CD14-positive monocyte (primary cell): Measurements from ENCODE around the gene DMC1. TPM values are rescaled to one million over a fixed set of nuclear protein-coding genes. Genes with fewer than 3 reads are reported as not detected.
A peak's percentile ranks its signal among the peaks of the same experiment; 100 is the strongest.

ENCODE experiments used
- DNase-seq, 3 donors: peaks; one replicate each; pipeline ENCODE4 v3.0.0-alpha.2; 2011 to 2022
- H2AFZ ChIP-seq: 2 replicates; pipeline ENCODE4 v1.6.0; 2012; ENCODE audit warnings: mild to moderate bottlenecking, low read depth, low read length, inconsistent platforms; ENCODE audit not compliant: insufficient read depth, poor library complexity, severe bottlenecking
- H3K27ac ChIP-seq, 2 donors: 1 replicate in 1 of 2; 2 replicates in 1 of 2; pipeline ENCODE4 v1.5.1; 2012 to 2013; ENCODE audit warnings: low read length in 2 of 2, control low read depth in 1 of 2, inconsistent platforms in 1 of 2, low read depth in 1 of 2, mild to moderate bottlenecking in 1 of 2
- H3K27me3 ChIP-seq, 2 donors: one replicate each; pipeline versions ENCODE4 v1.6.0 to v1.6.1; 2011 to 2013; ENCODE audit warnings: low read length in 2 of 2; ENCODE audit not compliant: control insufficient read depth in 2 of 2, insufficient read depth in 2 of 2
- H3K36me3 ChIP-seq, 2 donors: replicated peaks in 1 of 2; 1 replicate in 1 of 2; 2 replicates in 1 of 2; pipeline versions ENCODE4 v1.5.1 to v1.6.1; 2012 to 2013; ENCODE audit warnings: low read length in 2 of 2, control low read depth in 1 of 2, inconsistent platforms in 1 of 2, mild to moderate bottlenecking in 1 of 2; ENCODE audit not compliant: insufficient read depth in 2 of 2, control insufficient read depth in 1 of 2
- H3K4me1 ChIP-seq, 2 donors: 1 replicate in 1 of 2; 2 replicates in 1 of 2; pipeline versions ENCODE4 v1.5.1 to v1.6.1; 2012 to 2013; ENCODE audit warnings: low read length in 2 of 2, control low read depth in 1 of 2, inconsistent platforms in 1 of 2, mild to moderate bottlenecking in 1 of 2, moderate library complexity in 1 of 2; ENCODE audit not compliant: insufficient read depth in 2 of 2, control insufficient read depth in 1 of 2
- H3K4me2 ChIP-seq: replicated peaks from 2 replicates; pipeline ENCODE3; 2012; ENCODE audit warnings: low read length, moderate library complexity, mild to moderate bottlenecking; ENCODE audit not compliant: poor library complexity, severe bottlenecking; ENCODE audit errors: extremely low read depth
- H3K4me3 ChIP-seq, 3 experiments: fragments of 200-600 bp in 1 of 3; sonication (generic) in 1 of 3; replicated peaks in 1 of 3; 1 replicate in 2 of 3; 2 replicates in 1 of 3; pipeline ENCODE4 v1.5.1; 2011 to 2013; ENCODE audit warnings: low read length in 3 of 3, mild to moderate bottlenecking in 3 of 3, control low read depth in 2 of 3, low read depth in 2 of 3, inconsistent platforms in 1 of 3, moderate library complexity in 1 of 3
- H3K79me2 ChIP-seq: 2 replicates; pipeline ENCODE4 v1.6.0; 2012; ENCODE audit warnings: mild to moderate bottlenecking, control low read depth, inconsistent platforms, low read length, moderate library complexity; ENCODE audit not compliant: insufficient read depth
- H3K9ac ChIP-seq: 2 replicates; pipeline ENCODE4 v1.6.0; 2017; ENCODE audit warnings: low read length, mild to moderate bottlenecking; ENCODE audit not compliant: insufficient read depth, poor library complexity, severe bottlenecking
- H3K9me3 ChIP-seq, 2 donors: replicated peaks in 1 of 2; 1 replicate in 1 of 2; 2 replicates in 1 of 2; pipeline versions ENCODE4 v1.5.1 to v1.6.1; 2012 to 2013; ENCODE audit warnings: low read length in 2 of 2, control low read depth in 1 of 2; ENCODE audit not compliant: control insufficient read depth in 1 of 2, insufficient read depth in 1 of 2
- H4K20me1 ChIP-seq: 2 replicates; pipeline ENCODE4 v1.6.0; 2012; ENCODE audit warnings: mild to moderate bottlenecking, low read length, control low read depth, moderate library complexity; ENCODE audit not compliant: insufficient read depth
- H3K27ac Mint-ChIP-seq, 7 donors: one replicate each; pipeline ENCODE4 v1.8.0; 2020; ENCODE audit warnings: mild to moderate bottlenecking in 7 of 7, mixed read lengths in 7 of 7, moderate library complexity in 6 of 7, inconsistent platforms in 2 of 7
- H3K27me3 Mint-ChIP-seq, 3 donors: one replicate each; pipeline ENCODE4 v1.8.0; 2021 to 2022; ENCODE audit warnings: low read depth in 3 of 3, mild to moderate bottlenecking in 3 of 3, mixed read lengths in 3 of 3, moderate library complexity in 3 of 3, inconsistent platforms in 1 of 3
- H3K36me3 Mint-ChIP-seq, 2 donors: one replicate each; pipeline ENCODE4 v1.8.0; 2020; ENCODE audit warnings: mixed read lengths in 2 of 2, inconsistent platforms in 1 of 2, mild to moderate bottlenecking in 1 of 2
- H3K4me1 Mint-ChIP-seq: one replicate; pipeline ENCODE4 v1.8.0; 2020; ENCODE audit warnings: mild to moderate bottlenecking, mixed read lengths
- H3K4me3 Mint-ChIP-seq, 2 donors: one replicate each; pipeline ENCODE4 v1.8.0; 2020; ENCODE audit warnings: mild to moderate bottlenecking in 2 of 2, mixed read lengths in 2 of 2, moderate library complexity in 1 of 2
- H3K9me3 Mint-ChIP-seq, 7 donors: one replicate each; pipeline ENCODE4 v1.8.0; 2020 to 2022; ENCODE audit warnings: mixed read lengths in 7 of 7, mild to moderate bottlenecking in 6 of 7, moderate library complexity in 6 of 7, inconsistent platforms in 2 of 7
- CTCF ChIP-seq: fragments of 200-600 bp; IDR thresholded peaks from one replicate; pipeline ENCODE4 v1.8.0; 2022; ENCODE audit warnings: antibody characterized with exemption, mild to moderate bottlenecking
- WGBS: methylation state at CpG from one replicate; pipeline ENCODE4 v1.1.5; 2013; ENCODE audit warnings: missing lambda C conversion rate; ENCODE audit not compliant: insufficient coverage; 5-methylcytosine and 5-hydroxymethylcytosine counted together
- intact Hi-C, 2 donors: fragments of 100-400 bp; cut with micrococcal nuclease; formaldehyde crosslinking; loops; one replicate each; pipeline versions ENCODE4 v1.15.0 to v1.15.1; 2023
- polyA plus RNA-seq, 3 donors: library from polyadenylated mRNA; depleted of rRNA in 1 of 3; unstranded in 2 of 3; stranded (reverse) in 1 of 3; fragments of 300-500 nt in 2 of 3; fragments of >200 nt in 1 of 3; fragmentation: Illumina TruSeq in 2 of 3; gene quantifications; 1 replicate in 2 of 3; 2 replicates in 1 of 3; pipeline ENCODE4 v1.2.3, GENCODE V29; 2012 to 2021

Gene DMC1
- polyA plus RNA-seq, 3 donors = not detected

GRCh38 chr22:38491707-38492348 is 78.2 kb downstream of the DMC1 start:
- Histone ChIP-seq H3K9me3 (no peaks in the 10 kb centered on the region), H3K4me2 (no peak overlapping the region), H3K27me3 (no peaks in the 10 kb centered on the region), H3K4me1 (no peaks in the 10 kb centered on the region), H3K36me3 (peaks cover 95 to 100% of the 10 kb centered on the region in 2 donors), H4K20me1 (peaks cover 100% of the 10 kb centered on the region), H3K27ac (no peak overlapping the region), H3K9ac (no peak overlapping the region), H3K4me3 (no peak overlapping the region), H3K79me2 (peaks cover 50% of the 10 kb centered on the region), H2AFZ (no peak overlapping the region)
- intact Hi-C loops = no loop called here
- H3K4me3 Mint-ChIP-seq = no peak overlapping the region
- no peaks in the 10 kb centered on the region for H3K9me3 Mint-ChIP-seq
- WGBS = 94% methylated on average over 2 of the region's 5 CpGs
- DNase-seq = no peak
- peaks cover 0 to under 1% (median 0%) of the 10 kb centered on the region in 3 donors for H3K27me3 Mint-ChIP-seq
- TF ChIP-seq CTCF = no peak
- peaks cover 81 to 97% of the 10 kb centered on the region in 2 donors for H3K36me3 Mint-ChIP-seq
- no peaks in the 10 kb centered on the region for H3K4me1 Mint-ChIP-seq
- no peak overlapping the region for H3K27ac Mint-ChIP-seq

- H3K36me3 Mint-ChIP-seq = peaks cover 85 to 97% of the 10 kb centered on the region in 2 donors
- H3K27ac Mint-ChIP-seq = peak overlapping the region in 4 of 7 donors; percentile 2 to 65 (median 30)
- no peaks in the 10 kb centered on the region for H3K4me1 Mint-ChIP-seq
- H3K36me3 ChIP-seq = peaks cover 95 to 100% of the 10 kb centered on the region in 2 donors
- no peak overlapping the region for H3K4me2 ChIP-seq
- no peak overlapping the region for H3K9ac ChIP-seq
- no peaks in the 10 kb centered on the region for H3K9me3 Mint-ChIP-seq
- H3K9me3 ChIP-seq = no peaks in the 10 kb centered on the region
- H3K27me3 ChIP-seq = no peaks in the 10 kb centered on the region
- no peak overlapping the region for H2AFZ ChIP-seq
- H3K27ac ChIP-seq = peak overlapping the region in 1 of 2 donors; percentile 34
- intact Hi-C loops = no loop called here
- no CpG with 5 or more reads among the region's 1 CpG for WGBS
- H3K27me3 Mint-ChIP-seq = no peaks in the 10 kb centered on the region
- no peak for DNase-seq
- H3K4me1 ChIP-seq = no peaks in the 10 kb centered on the region
- H3K4me3 Mint-ChIP-seq = no peak overlapping the region
- peaks cover 40% of the 10 kb centered on the region for H3K79me2 ChIP-seq
- H3K4me3 ChIP-seq = no peak overlapping the region
- peaks cover 100% of the 10 kb centered on the region for H4K20me1 ChIP-seq
- TF ChIP-seq CTCF = no peak
These were observed 79.1 kb downstream of the DMC1 start for GRCh38 chr22:38490915-38491314.
